ENCODE measurements around the gene RERE. TPM values are rescaled to one million over a fixed set of nuclear protein-coding genes. Genes with fewer than 3 reads are reported as not detected.

Gene RERE
- polyA plus RNA-seq, 1 of the 3 experiments (the other 2 are of a cell fraction) = 8.1 TPM

GRCh38 chr1:8679395-8679800 lies 138.0 kb downstream of the RERE start:
- Histone ChIP-seq H3K36me3 (replicated peaks in 1 of 2; ENCODE audit: control insufficient read depth in 1 of 2, insufficient read depth in 2 of 2, low read length in 1 of 2) (no peaks in the 10 kb centered on the region), H2AFZ (ENCODE audit: low read depth) (no peak overlapping the region), H3K27ac (ENCODE audit: low read depth in 2 of 2, low read length in 1 of 2) (peak overlapping the region; percentile 25 to 32; a peak in 3 of 4 replicates), H3K4me2 (no peak overlapping the region), H3K9me2 (no peaks in the 10 kb centered on the region), H3K4me3 (ENCODE audit: low read depth in 2 of 2, low read length in 1 of 2) (no peak overlapping the region), H3K9ac (no peak overlapping the region), H4K20me1 (ENCODE audit: insufficient read depth) (peaks cover 51% of the 10 kb centered on the region), H3K4me1 (ENCODE audit: control insufficient read depth in 1 of 2, insufficient read depth in 2 of 2, low read depth in 1 of 2, low read length in 1 of 2) (peaks cover 19 to 29% of the 10 kb centered on the region in 2 experiments; a peak in 3 of 4 replicates), H3F3A (replicated peaks; ENCODE audit: insufficient read depth) (peaks cover 5% of the 10 kb centered on the region), H3K27me3 (ENCODE audit: insufficient read depth) (no peaks in the 10 kb centered on the region), H3K79me2 (ENCODE audit: insufficient read depth) (peaks cover 80% of the 10 kb centered on the region), H3K9me3 (no peaks in the 10 kb centered on the region)
- ChIA-PET CTCF (interaction anchor here (0.8 to 2.7 kb wide), 4 partner anchors 8 to 170 kb away, joined by 3 to 11 read pairs (median 4); no protein-coding TSS in a partner anchor), POLR2A (interaction anchor here (0.7 kb wide), 1 partner anchor 24 kb away, joined by 3 read pairs; no protein-coding TSS in a partner anchor)
- no peak for DNase-seq
- 50% methylated on average over 2 of the region's 2 CpGs for WGBS (ENCODE audit: low lambda C conversion rate)
- TF ChIP-seq FOSL2 (IDR thresholded peaks at IDR 0.05; ENCODE audit: borderline replicate concordance, low read depth) = 0 out of 2 replicates have a peak, but pooled peaks have one; percentile 6
- TF ChIP-seq EP300 (IDR thresholded peaks at IDR 0.05; ENCODE audit: borderline replicate concordance in 1 of 2, low read depth in 1 of 2, low read length in 1 of 2) = no peak
- no peak for TF ChIP-seq YY1 (IDR thresholded peaks at IDR 0.05; ENCODE audit: low read depth)

GRCh38 chr1:8678673-8679394 lies 138.6 kb downstream of the RERE start:
- H3K27me3 ChIP-seq (ENCODE audit: insufficient read depth) = no peaks in the 10 kb centered on the region
- H3K79me2 ChIP-seq (ENCODE audit: insufficient read depth) = peaks cover 79% of the 10 kb centered on the region
- H3K9me3 ChIP-seq = no peaks in the 10 kb centered on the region
- H3K9ac ChIP-seq = no peak overlapping the region
- H2AFZ ChIP-seq (ENCODE audit: low read depth) = no peak overlapping the region
- no peak overlapping the region for H3K4me3 ChIP-seq (ENCODE audit: low read depth in 2 of 2, low read length in 1 of 2)
- no peak overlapping the region for H3K4me2 ChIP-seq
- peaks cover 5% of the 10 kb centered on the region for H3F3A ChIP-seq (replicated peaks; ENCODE audit: insufficient read depth)
- ChIA-PET CTCF (interaction anchor here (2.0 kb wide), 1 partner anchor 117 kb away, joined by 5 read pairs; no protein-coding TSS in a partner anchor), POLR2A (interaction anchor here (0.7 kb wide), 1 partner anchor 24 kb away, joined by 3 read pairs; no protein-coding TSS in a partner anchor)
- peak overlapping the region; percentile 25 to 32; a peak in 3 of 4 replicates for H3K27ac ChIP-seq (ENCODE audit: low read depth in 2 of 2, low read length in 1 of 2)
- TF ChIP-seq TCF12 (IDR thresholded peaks at IDR 0.05) (no peak), CTCF (IDR thresholded peaks at IDR 0.05) (no peak), MAX (IDR thresholded peaks at IDR 0.05; ENCODE audit: low read depth) (no peak), SMC3 (IDR thresholded peaks at IDR 0.05; ENCODE audit: low read depth, low read length) (no peak)
- H4K20me1 ChIP-seq (ENCODE audit: insufficient read depth) = peaks cover 52% of the 10 kb centered on the region
- no peak for DNase-seq
- 66% methylated on average over 4 of the region's 4 CpGs for WGBS (ENCODE audit: low lambda C conversion rate)
- H3K9me2 ChIP-seq = no peaks in the 10 kb centered on the region
- H3K36me3 ChIP-seq (replicated peaks in 1 of 2; ENCODE audit: control insufficient read depth in 1 of 2, insufficient read depth in 2 of 2, low read length in 1 of 2) = no peaks in the 10 kb centered on the region
- H3K4me1 ChIP-seq (ENCODE audit: control insufficient read depth in 1 of 2, insufficient read depth in 2 of 2, low read depth in 1 of 2, low read length in 1 of 2) = peaks cover 22 to 33% of the 10 kb centered on the region in 2 experiments; a peak in 3 of 4 replicates

- H3K9ac ChIP-seq = no peak overlapping the region
- H3K79me2 ChIP-seq (ENCODE audit: insufficient read depth) = peaks cover 76% of the 10 kb centered on the region
- H3K27ac ChIP-seq (ENCODE audit: low read depth in 2 of 2, low read length in 1 of 2) = no peak overlapping the region
- H3K27me3 ChIP-seq (ENCODE audit: insufficient read depth) = no peaks in the 10 kb centered on the region
- H3F3A ChIP-seq (replicated peaks; ENCODE audit: insufficient read depth) = peaks cover 5% of the 10 kb centered on the region
- ChIA-PET POLR2A (no interaction called here), CTCF (interaction anchor here (2.0 kb wide), 1 partner anchor 116 kb away, joined by 5 read pairs; no protein-coding TSS in a partner anchor)
- H4K20me1 ChIP-seq (ENCODE audit: insufficient read depth) = peaks cover 53% of the 10 kb centered on the region
- H3K4me2 ChIP-seq = no peak overlapping the region
- WGBS (ENCODE audit: low lambda C conversion rate) = 94% methylated on average over 2 of the region's 2 CpGs
- no peaks in the 10 kb centered on the region for H3K9me2 ChIP-seq
- H3K4me3 ChIP-seq (ENCODE audit: low read depth in 2 of 2, low read length in 1 of 2) = no peak overlapping the region
- DNase-seq = no peak
- no peaks in the 10 kb centered on the region for H3K9me3 ChIP-seq
- H3K4me1 ChIP-seq (ENCODE audit: control insufficient read depth in 1 of 2, insufficient read depth in 2 of 2, low read depth in 1 of 2, low read length in 1 of 2) = peaks cover 22 to 33% of the 10 kb centered on the region in 2 experiments; a peak in 3 of 4 replicates
- H2AFZ ChIP-seq (ENCODE audit: low read depth) = no peak overlapping the region
- no peaks in the 10 kb centered on the region for H3K36me3 ChIP-seq (replicated peaks in 1 of 2; ENCODE audit: control insufficient read depth in 1 of 2, insufficient read depth in 2 of 2, low read length in 1 of 2)
- TF ChIP-seq, protein P1, sequence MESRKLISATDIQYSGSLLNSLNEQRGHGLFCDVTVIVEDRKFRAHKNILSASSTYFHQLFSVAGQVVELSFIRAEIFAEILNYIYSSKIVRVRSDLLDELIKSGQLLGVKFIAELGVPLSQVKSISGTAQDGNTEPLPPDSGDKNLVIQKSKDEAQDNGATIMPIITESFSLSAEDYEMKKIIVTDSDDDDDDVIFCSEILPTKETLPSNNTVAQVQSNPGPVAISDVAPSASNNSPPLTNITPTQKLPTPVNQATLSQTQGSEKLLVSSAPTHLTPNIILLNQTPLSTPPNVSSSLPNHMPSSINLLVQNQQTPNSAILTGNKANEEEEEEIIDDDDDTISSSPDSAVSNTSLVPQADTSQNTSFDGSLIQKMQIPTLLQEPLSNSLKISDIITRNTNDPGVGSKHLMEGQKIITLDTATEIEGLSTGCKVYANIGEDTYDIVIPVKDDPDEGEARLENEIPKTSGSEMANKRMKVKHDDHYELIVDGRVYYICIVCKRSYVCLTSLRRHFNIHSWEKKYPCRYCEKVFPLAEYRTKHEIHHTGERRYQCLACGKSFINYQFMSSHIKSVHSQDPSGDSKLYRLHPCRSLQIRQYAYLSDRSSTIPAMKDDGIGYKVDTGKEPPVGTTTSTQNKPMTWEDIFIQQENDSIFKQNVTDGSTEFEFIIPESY (IDR thresholded peaks at IDR 0.05; ENCODE audit: borderline replicate concordance, low read depth) = no peak
- TF ChIP-seq RXRA (IDR thresholded peaks at IDR 0.05; ENCODE audit: borderline replicate concordance, low read depth) (no peak), TCF12 (IDR thresholded peaks at IDR 0.05) (no peak), CTCF (IDR thresholded peaks at IDR 0.05) (no peak), MAX (IDR thresholded peaks at IDR 0.05; ENCODE audit: low read depth) (no peak), FOSL2 (IDR thresholded peaks at IDR 0.05; ENCODE audit: borderline replicate concordance, low read depth) (no peak), TEAD4 (IDR thresholded peaks at IDR 0.05; ENCODE audit: borderline replicate concordance, insufficient read depth) (no peak), TAF1 (IDR thresholded peaks at IDR 0.05; ENCODE audit: borderline replicate concordance, low read depth, low read length) (no peak), NRF1 (IDR thresholded peaks at IDR 0.05; ENCODE audit: low read depth, low read length) (no peak)
Measured at GRCh38 chr1:8677782-8678181, 139.7 kb downstream of the RERE start.

All from SK-N-SH (cell line).